ENCODE results near the gene TFRC.

DNA sequence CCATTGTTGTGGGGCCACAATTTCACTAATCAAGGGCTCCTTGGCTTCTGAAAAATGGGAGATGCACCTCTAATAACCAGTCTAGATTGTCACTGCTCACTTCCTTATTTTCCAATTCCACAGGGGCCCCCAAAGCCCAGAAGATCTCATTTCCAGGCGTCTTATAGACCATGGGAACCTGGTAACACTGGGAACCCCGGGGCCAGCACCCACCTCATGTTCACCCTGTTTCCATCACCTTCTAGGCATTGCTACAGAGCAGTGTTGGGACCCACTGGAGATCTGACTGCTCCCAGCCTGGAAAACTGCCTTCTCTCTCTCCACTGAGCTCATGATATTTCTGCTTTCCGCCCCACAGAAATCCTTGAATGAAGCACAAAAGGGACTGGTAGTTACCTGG, 61.5 kb downstream of the TFRC start:
- TF ChIP-seq, protein P1, sequence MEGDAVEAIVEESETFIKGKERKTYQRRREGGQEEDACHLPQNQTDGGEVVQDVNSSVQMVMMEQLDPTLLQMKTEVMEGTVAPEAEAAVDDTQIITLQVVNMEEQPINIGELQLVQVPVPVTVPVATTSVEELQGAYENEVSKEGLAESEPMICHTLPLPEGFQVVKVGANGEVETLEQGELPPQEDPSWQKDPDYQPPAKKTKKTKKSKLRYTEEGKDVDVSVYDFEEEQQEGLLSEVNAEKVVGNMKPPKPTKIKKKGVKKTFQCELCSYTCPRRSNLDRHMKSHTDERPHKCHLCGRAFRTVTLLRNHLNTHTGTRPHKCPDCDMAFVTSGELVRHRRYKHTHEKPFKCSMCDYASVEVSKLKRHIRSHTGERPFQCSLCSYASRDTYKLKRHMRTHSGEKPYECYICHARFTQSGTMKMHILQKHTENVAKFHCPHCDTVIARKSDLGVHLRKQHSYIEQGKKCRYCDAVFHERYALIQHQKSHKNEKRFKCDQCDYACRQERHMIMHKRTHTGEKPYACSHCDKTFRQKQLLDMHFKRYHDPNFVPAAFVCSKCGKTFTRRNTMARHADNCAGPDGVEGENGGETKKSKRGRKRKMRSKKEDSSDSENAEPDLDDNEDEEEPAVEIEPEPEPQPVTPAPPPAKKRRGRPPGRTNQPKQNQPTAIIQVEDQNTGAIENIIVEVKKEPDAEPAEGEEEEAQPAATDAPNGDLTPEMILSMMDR (conservative IDR thresholded peaks at IDR 0.05 in 1 of 2, IDR thresholded peaks at IDR 0.05 in 1 of 2; ENCODE audit: extremely low read depth in 1 of 2, insufficient read depth in 1 of 2, low read depth in 1 of 2, low read length in 2 of 2), result no peak
- TF ChIP-seq EZH2 (IDR thresholded peaks at IDR 0.05; ENCODE audit: borderline replicate concordance, low read length), result no peak
